KMS-11 (cell line): ENCODE results near the gene RPN2.

Experiments
- H2AFZ ChIP-seq: fragments of 200-600 bp; sonication (generic); 2 replicates; pipeline ENCODE4 v1.6.1; 2016; ENCODE audit warnings: antibody characterized with exemption, mixed run types, low read depth
- H3K27ac ChIP-seq: fragments of 200-600 bp; sonication (generic); 2 replicates; pipeline ENCODE4 v1.6.1; 2016; ENCODE audit warnings: mild to moderate bottlenecking, mixed run types
- H3K27me3 ChIP-seq: fragments of 200-600 bp; sonication (generic); 2 replicates; pipeline ENCODE4 v1.6.1; 2017; ENCODE audit warnings: mild to moderate bottlenecking, low read depth, mixed run types, moderate library complexity; ENCODE audit not compliant: insufficient read depth
- H3K36me3 ChIP-seq: fragments of 200-600 bp; sonication (generic); 2 replicates; pipeline ENCODE4 v1.6.1; 2017; ENCODE audit warnings: mild to moderate bottlenecking, mixed run types; ENCODE audit not compliant: insufficient read depth
- H3K4me1 ChIP-seq: fragments of 200-600 bp; sonication (generic); 2 replicates; pipeline ENCODE4 v1.6.1; 2016; ENCODE audit warnings: mild to moderate bottlenecking, low read depth, mixed run types; ENCODE audit not compliant: poor library complexity, severe bottlenecking
- H3K4me2 ChIP-seq: fragments of 200-600 bp; sonication (generic); 2 replicates; pipeline ENCODE4 v1.7.0; 2016; ENCODE audit warnings: mild to moderate bottlenecking, mixed run types
- H3K4me3 ChIP-seq: fragments of 200-600 bp; sonication (generic); IDR thresholded peaks from 2 replicates; pipeline ENCODE4 v1.6.1; 2017; ENCODE audit warnings: low read depth, low read length, mixed read lengths; ENCODE audit not compliant: insufficient read depth
- H3K79me2 ChIP-seq: fragments of 200-600 bp; sonication (generic); 2 replicates; pipeline ENCODE4 v1.6.1; 2016; ENCODE audit warnings: low read depth, mixed run types; ENCODE audit not compliant: insufficient read depth
- H3K9ac ChIP-seq: fragments of 200-600 bp; sonication (generic); 2 replicates; pipeline ENCODE4 v1.6.1; 2016; ENCODE audit warnings: mild to moderate bottlenecking, mixed run types
- H4K20me1 ChIP-seq: fragments of 200-600 bp; sonication (generic); 2 replicates; pipeline ENCODE4 v1.6.1; 2016; ENCODE audit warnings: mild to moderate bottlenecking, mixed run types; ENCODE audit not compliant: insufficient read depth
- CTCF ChIP-seq: fragments of 200-600 bp; sonication (generic); conservative IDR thresholded peaks from 2 replicates; pipeline ENCODE4 v1.6.1; 2017; ENCODE audit warnings: low read depth, mild to moderate bottlenecking, antibody characterized with exemption, low read length, moderate library complexity, mixed read lengths

RPN2 gene

GRCh38 chr20:37257530-37257929 lies 78.4 kb downstream of the RPN2 start:
- Histone ChIP-seq H3K4me2 (no peak overlapping the region), H3K27me3 (peaks cover 5% of the 10 kb centered on the region; the same call in 1 of the 2 replicates), H3K4me3 (no peak overlapping the region), H3K9ac (no peak overlapping the region), H4K20me1 (no peaks in the 10 kb centered on the region), H3K36me3 (no peaks in the 10 kb centered on the region), H3K79me2 (no peaks in the 10 kb centered on the region), H2AFZ (no peak overlapping the region), H3K4me1 (no peaks in the 10 kb centered on the region), H3K27ac (no peak overlapping the region)
- no peak for TF ChIP-seq CTCF

GRCh38 chr20:37257988-37258387 lies 78.9 kb downstream of the RPN2 start:
- Histone ChIP-seq H3K4me1 (no peaks in the 10 kb centered on the region), H3K79me2 (no peaks in the 10 kb centered on the region), H3K9ac (no peak overlapping the region), H3K4me3 (no peak overlapping the region), H3K36me3 (no peaks in the 10 kb centered on the region), H4K20me1 (no peaks in the 10 kb centered on the region), H3K4me2 (no peak overlapping the region), H3K27me3 (peaks cover 5% of the 10 kb centered on the region; the same call in 1 of the 2 replicates), H2AFZ (no peak overlapping the region), H3K27ac (no peak overlapping the region)
- no peak for TF ChIP-seq CTCF

DNA sequence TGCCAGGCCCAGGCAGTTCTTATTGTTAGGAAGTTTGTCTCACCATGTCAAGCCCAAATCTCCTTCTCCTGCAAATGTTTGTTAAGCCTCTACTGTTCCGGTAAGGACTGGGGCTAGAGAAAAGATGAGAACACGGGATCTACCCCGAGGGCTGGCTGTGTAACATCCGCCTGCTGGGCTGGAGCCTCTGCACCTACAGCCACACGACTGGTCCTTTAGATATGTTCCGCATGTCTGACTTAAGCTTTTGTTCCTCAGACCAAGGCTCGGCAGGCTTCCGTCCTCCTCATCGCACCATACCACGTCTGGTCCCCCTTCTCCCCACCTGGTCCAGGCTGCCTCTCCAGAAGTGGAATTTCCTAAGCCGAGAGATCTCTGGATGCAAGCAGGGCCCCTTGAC lies 79.9 kb downstream of the RPN2 start:
- Histone ChIP-seq H3K4me1 (no peaks in the 10 kb centered on the region), H3K79me2 (no peaks in the 10 kb centered on the region), H3K4me3 (no peak overlapping the region), H3K36me3 (no peaks in the 10 kb centered on the region), H3K27ac (no peak overlapping the region), H3K27me3 (peaks cover 5% of the 10 kb centered on the region; the same call in 1 of the 2 replicates), H3K4me2 (no peak overlapping the region), H3K9ac (no peak overlapping the region), H2AFZ (no peak overlapping the region), H4K20me1 (no peaks in the 10 kb centered on the region)
- TF ChIP-seq CTCF: no peak

- Histone ChIP-seq H3K9ac (no peak overlapping the region), H3K4me2 (no peak overlapping the region), H3K4me3 (no peak overlapping the region), H3K36me3 (no peaks in the 10 kb centered on the region), H3K4me1 (no peaks in the 10 kb centered on the region), H3K27me3 (peaks cover 5% of the 10 kb centered on the region; the same call in 1 of the 2 replicates), H2AFZ (no peak overlapping the region), H3K27ac (no peak overlapping the region), H4K20me1 (no peaks in the 10 kb centered on the region), H3K79me2 (no peaks in the 10 kb centered on the region)
- TF ChIP-seq CTCF: no peak
Measured at GRCh38 chr20:37259865-37260264, 80.7 kb downstream of the RPN2 start.

- Histone ChIP-seq H2AFZ (no peak overlapping the region), H3K79me2 (no peaks in the 10 kb centered on the region), H3K4me2 (no peak overlapping the region), H4K20me1 (no peaks in the 10 kb centered on the region), H3K4me3 (no peak overlapping the region), H3K9ac (no peak overlapping the region), H3K27me3 (peaks cover 5% of the 10 kb centered on the region; the same call in 1 of the 2 replicates), H3K36me3 (no peaks in the 10 kb centered on the region), H3K27ac (no peak overlapping the region), H3K4me1 (no peaks in the 10 kb centered on the region)
- no peak for TF ChIP-seq CTCF
Measured at GRCh38 chr20:37260923-37261322, 81.8 kb downstream of the RPN2 start.
